Caco-2 (cell line): ENCODE results near the gene RWDD3. TPM values are rescaled to one million over a fixed set of nuclear protein-coding genes. Genes with fewer than 3 reads are reported as not detected.

ENCODE experiments used
- BruUV-seq: library from RNA; stranded (reverse); fragments of 400-500 nt; replicated peaks from 2 replicates; lab custom pipeline; 2021; lab: Mats Ljungman, UMichigan
- CTCF ChIA-PET: fragments of 300-600 bp; sonication (Branson Sonifier 250); formaldehyde crosslinking; loops from one replicate; lab custom pipeline; 2022; ENCODE audit warnings: antibody characterized with exemption; lab: Charles Lee
- POLR2A ChIA-PET: fragments of 300-600 bp; sonication (Branson Sonifier 250); formaldehyde crosslinking; loops from one replicate; lab custom pipeline; 2022; ENCODE audit warnings: antibody characterized with exemption; lab: Charles Lee
- DNase-seq, 2 experiments: peaks; one replicate each; pipeline versions ENCODE4 v3.0.0 to v3.0.0-alpha.2; 2020 to 2022
- H3K27me3 ChIP-seq: replicated peaks from 2 replicates; pipeline ENCODE4 v1.6.0; 2011; ENCODE audit warnings: low read length; ENCODE audit not compliant: control insufficient read depth, insufficient read depth
- H3K36me3 ChIP-seq: 2 replicates; pipeline ENCODE4 v1.5.1; 2011; ENCODE audit warnings: low read length; ENCODE audit not compliant: control insufficient read depth, insufficient read depth
- H3K4me1 ChIP-seq: fragments of 250-450 bp; sonication (Bioruptor Pico); 2 replicates; pipeline ENCODE4 v1.5.1; 2020; ENCODE audit warnings: mild to moderate bottlenecking
- H3K4me3 ChIP-seq: 2 replicates; pipeline ENCODE4 v1.5.1; 2011; ENCODE audit warnings: low read depth, mild to moderate bottlenecking, control low read depth, low read length
- H3K9me3 ChIP-seq: fragments of 250-450 bp; sonication (Bioruptor Pico); 2 replicates; pipeline ENCODE4 v1.5.1; 2020; ENCODE audit warnings: mild to moderate bottlenecking, moderate library complexity
- H3K27ac Mint-ChIP-seq: one replicate; pipeline ENCODE4 v1.8.0; 2022; ENCODE audit warnings: mixed read lengths; ENCODE audit not compliant: unreplicated experiment
- H3K27me3 Mint-ChIP-seq: one replicate; pipeline ENCODE4 v1.8.0; 2022; ENCODE audit warnings: mixed read lengths; ENCODE audit not compliant: insufficient read depth, unreplicated experiment
- H3K36me3 Mint-ChIP-seq: one replicate; pipeline ENCODE4 v1.8.0; 2022; ENCODE audit warnings: mild to moderate bottlenecking, mixed read lengths; ENCODE audit not compliant: insufficient read depth, unreplicated experiment
- H3K4me1 Mint-ChIP-seq: one replicate; pipeline ENCODE4 v1.8.0; 2022; ENCODE audit warnings: low read depth, mixed read lengths; ENCODE audit not compliant: unreplicated experiment
- H3K4me3 Mint-ChIP-seq: one replicate; pipeline ENCODE4 v1.8.0; 2022; ENCODE audit warnings: mild to moderate bottlenecking, moderate library complexity, mixed read lengths; ENCODE audit not compliant: unreplicated experiment
- H3K9me3 Mint-ChIP-seq: one replicate; pipeline ENCODE4 v1.8.0; 2022; ENCODE audit warnings: mixed read lengths; ENCODE audit not compliant: unreplicated experiment
- CTCF ChIP-seq, 2 experiments: fragments of 200-600 bp in 1 of 2; IDR thresholded peaks; 1 replicate in 1 of 2; 2 replicates in 1 of 2; pipeline versions ENCODE4 v1.5.1 to v1.8.0; 2011 to 2022; ENCODE audit warnings: antibody characterized with exemption in 1 of 2, control low read depth in 1 of 2, inconsistent platforms in 1 of 2, low read depth in 1 of 2, low read length in 1 of 2, mild to moderate bottlenecking in 1 of 2, moderate library complexity in 1 of 2; ENCODE audit not compliant: insufficient read depth in 1 of 2, severe bottlenecking in 1 of 2, unreplicated experiment in 1 of 2
- intact Hi-C: fragments of 100-400 bp; cut with micrococcal nuclease; formaldehyde crosslinking; loops from one replicate; pipeline ENCODE4 v1.10.0; 2022; ENCODE audit not compliant: unreplicated experiment
- total RNA-seq: library from RNA; stranded (reverse); gene quantifications from 2 replicates; pipeline ENCODE4 v1.2.3, GENCODE V29; 2022

RWDD3 gene
- total RNA-seq, 1 experiment from 2014 or later, result 13.3 TPM

GRCh38 chr1:95226781-95227660, 7.0 kb upstream of the RWDD3 start:
- CTCF ChIA-PET, result no interaction called here
- intact Hi-C loops, result no loop called here
- H3K4me1 Mint-ChIP-seq, result peaks cover 5% of the 10 kb centered on the region
- no peak overlapping the region for H3K4me3 Mint-ChIP-seq
- H3K27me3 Mint-ChIP-seq, result no peaks in the 10 kb centered on the region
- POLR2A ChIA-PET, result no interaction called here
- no peak for TF ChIP-seq CTCF (IDR thresholded peaks at IDR 0.05; ENCODE audit: insufficient read depth in 1 of 2, low read depth in 1 of 2, low read length in 1 of 2, severe bottlenecking in 1 of 2, unreplicated experiment in 1 of 2)
- no peaks in the 10 kb centered on the region for H3K9me3 Mint-ChIP-seq
- Histone ChIP-seq H3K4me1 (no peaks in the 10 kb centered on the region), H3K36me3 (no peaks in the 10 kb centered on the region), H3K9me3 (no peaks in the 10 kb centered on the region), H3K27me3 (no peaks in the 10 kb centered on the region), H3K4me3 (no peak overlapping the region)
- no peaks in the 10 kb centered on the region for H3K36me3 Mint-ChIP-seq
- H3K27ac Mint-ChIP-seq, result no peak overlapping the region
- DNase-seq, result no peak
- BruUV-seq, result no TSS peak

- no TSS peak for BruUV-seq
- peaks cover 5% of the 10 kb centered on the region for H3K4me1 Mint-ChIP-seq
- Histone ChIP-seq H3K36me3 (no peaks in the 10 kb centered on the region), H3K4me3 (no peak overlapping the region), H3K9me3 (no peaks in the 10 kb centered on the region), H3K27me3 (no peaks in the 10 kb centered on the region), H3K4me1 (no peaks in the 10 kb centered on the region)
- no peaks in the 10 kb centered on the region for H3K27me3 Mint-ChIP-seq
- no peaks in the 10 kb centered on the region for H3K9me3 Mint-ChIP-seq
- no peak overlapping the region for H3K4me3 Mint-ChIP-seq
- no peak for TF ChIP-seq CTCF (IDR thresholded peaks at IDR 0.05; ENCODE audit: insufficient read depth in 1 of 2, low read depth in 1 of 2, low read length in 1 of 2, severe bottlenecking in 1 of 2, unreplicated experiment in 1 of 2)
- DNase-seq, result no peak
- H3K27ac Mint-ChIP-seq, result no peak overlapping the region
- CTCF ChIA-PET, result no interaction called here
- H3K36me3 Mint-ChIP-seq, result no peaks in the 10 kb centered on the region
- POLR2A ChIA-PET, result no interaction called here
- intact Hi-C loops, result no loop called here
These were observed 5.0 kb upstream of the RWDD3 start for GRCh38 chr1:95229037-95229436.

GRCh38 chr1:95229706-95230105, 4.3 kb upstream of the RWDD3 start:
- H3K9me3 Mint-ChIP-seq, result no peaks in the 10 kb centered on the region
- no peak overlapping the region for H3K27ac Mint-ChIP-seq
- BruUV-seq, result no TSS peak
- H3K4me3 ChIP-seq, result no peak overlapping the region
- peaks cover 5% of the 10 kb centered on the region for H3K4me1 Mint-ChIP-seq
- TF ChIP-seq CTCF (IDR thresholded peaks at IDR 0.05; ENCODE audit: insufficient read depth in 1 of 2, low read depth in 1 of 2, low read length in 1 of 2, severe bottlenecking in 1 of 2, unreplicated experiment in 1 of 2), result no peak
- POLR2A ChIA-PET, result no interaction called here
- H3K9me3 ChIP-seq, result no peaks in the 10 kb centered on the region
- DNase-seq, result no peak
- no peaks in the 10 kb centered on the region for H3K27me3 ChIP-seq
- no peaks in the 10 kb centered on the region for H3K4me1 ChIP-seq
- H3K36me3 ChIP-seq, result no peaks in the 10 kb centered on the region
- intact Hi-C loops, result loop anchor here (5.0 kb wide), 1 partner anchor 377 kb away; no protein-coding TSS in a partner anchor
- CTCF ChIA-PET, result no interaction called here
- no peaks in the 10 kb centered on the region for H3K27me3 Mint-ChIP-seq
- H3K36me3 Mint-ChIP-seq, result no peaks in the 10 kb centered on the region
- H3K4me3 Mint-ChIP-seq, result no peak overlapping the region
